GM18867 (cell line): ENCODE data around the gene PHKG1.
"Not testable (repeated sequence)": the region's sequence is repeated elsewhere in the genome, so short reads cannot be mapped to it uniquely, and the experiment has no call there.

Experiments
- ATAC-seq: cut with Tn5 transposase; IDR thresholded peaks from one replicate; pipeline ENCODE4 v1.9.1; 2021; ENCODE audit warnings: mild to moderate bottlenecking, moderate library complexity; ENCODE audit not compliant: unreplicated experiment

Gene PHKG1

GRCh38 chr7:56083150-56083785, 9.5 kb downstream of the PHKG1 start:
- ATAC-seq, result no peak

GRCh38 chr7:56081626-56082340, 11.0 kb downstream of the PHKG1 start:
- no peak for ATAC-seq

- not testable (repeated sequence) for ATAC-seq
Measured at GRCh38 chr7:56080726-56081435, 11.9 kb downstream of the PHKG1 start.

GRCh38 chr7:56079450-56080185, 13.1 kb downstream of the PHKG1 start:
- no peak for ATAC-seq

- no peak for ATAC-seq
Measured at GRCh38 chr7:56078196-56078595, 14.6 kb downstream of the PHKG1 start.

- ATAC-seq, result no peak
Measured at GRCh38 chr7:56077681-56078080, 15.1 kb downstream of the PHKG1 start.

- peak; percentile 90 for ATAC-seq
Measured at GRCh38 chr7:56074371-56074791, 18.4 kb downstream of the PHKG1 start.

GRCh38 chr7:56066376-56066775, 26.4 kb downstream of the PHKG1 start:
- ATAC-seq, result not testable (repeated sequence)

- ATAC-seq, result peak; percentile 87
Measured at GRCh38 chr7:56063882-56064625, 28.7 kb downstream of the PHKG1 start, which contains the start of gene SUMF2. TSS of gene SUMF2 (plus strand) at chr7:56064286. CDS start at chr7:56064312, 26 bp downstream.

- no peak for ATAC-seq
Measured at GRCh38 chr7:56063500-56063881, 29.3 kb downstream of the PHKG1 start.

GRCh38 chr7:56062382-56062781, 30.4 kb downstream of the PHKG1 start:
- no peak for ATAC-seq

- no peak for ATAC-seq
Measured at GRCh38 chr7:56053993-56054392, 38.8 kb downstream of the PHKG1 start.

GRCh38 chr7:56053379-56053778, 39.4 kb downstream of the PHKG1 start:
- no peak for ATAC-seq

GRCh38 chr7:56051339-56052191, 41.2 kb downstream of the PHKG1 start, which contains the start of the genes CCT6A and PSPH:
TSS of gene CCT6A (plus strand) at chr7:56051765. CDS start at chr7:56051849, 84 bp downstream.
TSS of gene PSPH (minus strand) at chr7:56051444. CDS start at chr7:56021212, 30,232 bp downstream.
- peak; percentile 96 for ATAC-seq

GRCh38 chr7:56051053-56051338, 41.8 kb downstream of the PHKG1 start:
- no peak for ATAC-seq

GRCh38 chr7:56048763-56049162, 44.0 kb downstream of the PHKG1 start:
- not testable (repeated sequence) for ATAC-seq

- no peak for ATAC-seq
Measured at GRCh38 chr7:56048245-56048644, 44.5 kb downstream of the PHKG1 start.

- not testable (repeated sequence) for ATAC-seq
Measured at GRCh38 chr7:56047446-56048116, 45.2 kb downstream of the PHKG1 start.
